ENCODE results near the gene SLC8A2. TPM values are rescaled to one million over a fixed set of nuclear protein-coding genes. Genes with fewer than 3 reads are reported as not detected.

The SLC8A2 gene
- total RNA-seq, 2 experiments from 2014 or later = 0.13 to 0.36 TPM

DNA sequence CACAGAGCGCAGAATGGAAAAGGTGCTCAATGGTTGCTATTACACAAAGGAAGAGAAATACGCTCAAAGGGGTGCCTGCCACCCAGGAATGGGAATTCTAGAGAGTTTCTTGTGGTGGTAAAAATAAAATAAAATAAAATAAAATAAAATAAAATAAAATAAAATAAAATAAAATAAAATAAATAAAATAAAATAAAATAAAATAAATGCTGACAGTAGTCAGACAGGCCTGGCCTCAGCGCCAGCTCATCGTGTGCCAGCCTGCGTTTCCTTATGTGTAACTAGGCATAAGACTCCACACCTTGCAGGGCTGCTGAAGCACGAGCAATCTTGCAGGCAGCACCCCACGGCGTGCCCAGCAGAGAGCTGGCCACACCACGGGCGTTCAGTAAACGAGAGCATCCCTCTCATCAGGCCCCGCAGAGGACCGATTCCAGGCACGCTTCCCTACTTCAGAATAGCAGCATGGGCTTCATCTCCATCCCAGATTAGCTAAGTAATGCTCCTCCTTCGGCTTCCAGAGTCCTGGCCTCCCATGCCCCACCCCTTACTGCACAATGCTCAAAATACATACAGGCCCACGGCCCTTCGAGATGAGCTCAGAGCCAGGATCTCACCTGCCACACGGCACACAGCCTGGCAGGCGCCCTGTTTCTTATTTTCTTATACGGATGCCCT, 37.6 kb upstream of the SLC8A2 start:
- intact Hi-C loops (cut with micrococcal nuclease; ENCODE audit: unreplicated experiment) = no loop called here
- Histone ChIP-seq H3K4me3 (ENCODE audit: low read depth, low read length, poor library complexity, severe bottlenecking) (no peak overlapping the region), H2AFZ (ENCODE audit: low read length) (no peak overlapping the region), H3K27ac (ENCODE audit: low read depth, low read length, poor library complexity, severe bottlenecking) (no peak overlapping the region), H3K36me3 (ENCODE audit: insufficient read depth, low read length) (peaks cover 4% of the 10 kb centered on the region; the same call in 1 of the 2 replicates), H3K9me2 (ENCODE audit: insufficient read depth, low read length) (no peaks in the 10 kb centered on the region), H3K4me2 (ENCODE audit: low read length) (no peak overlapping the region), H4K20me1 (ENCODE audit: insufficient read depth, low read length) (no peaks in the 10 kb centered on the region), H3K79me2 (ENCODE audit: insufficient read depth, low read depth, low read length) (peaks cover 45% of the 10 kb centered on the region), H3K4me1 (ENCODE audit: insufficient read depth, low read length, poor library complexity, severe bottlenecking) (peaks cover 30% of the 10 kb centered on the region), H3K9me3 (ENCODE audit: low read length) (no peaks in the 10 kb centered on the region)
- ChIA-PET CTCF (ENCODE audit: unreplicated experiment) (no interaction called here), POLR2A (interaction anchor here (0.7 kb wide), 1 partner anchor 1485 kb away, joined by 3 read pairs; no protein-coding TSS in a partner anchor)
- BruUV-seq (replicated peaks) = no TSS peak
- no peak for TF ChIP-seq EZH2phosphoT487 (IDR thresholded peaks at IDR 0.05; ENCODE audit: borderline replicate concordance, low read depth, low read length)
- TF ChIP-seq, protein P1, sequence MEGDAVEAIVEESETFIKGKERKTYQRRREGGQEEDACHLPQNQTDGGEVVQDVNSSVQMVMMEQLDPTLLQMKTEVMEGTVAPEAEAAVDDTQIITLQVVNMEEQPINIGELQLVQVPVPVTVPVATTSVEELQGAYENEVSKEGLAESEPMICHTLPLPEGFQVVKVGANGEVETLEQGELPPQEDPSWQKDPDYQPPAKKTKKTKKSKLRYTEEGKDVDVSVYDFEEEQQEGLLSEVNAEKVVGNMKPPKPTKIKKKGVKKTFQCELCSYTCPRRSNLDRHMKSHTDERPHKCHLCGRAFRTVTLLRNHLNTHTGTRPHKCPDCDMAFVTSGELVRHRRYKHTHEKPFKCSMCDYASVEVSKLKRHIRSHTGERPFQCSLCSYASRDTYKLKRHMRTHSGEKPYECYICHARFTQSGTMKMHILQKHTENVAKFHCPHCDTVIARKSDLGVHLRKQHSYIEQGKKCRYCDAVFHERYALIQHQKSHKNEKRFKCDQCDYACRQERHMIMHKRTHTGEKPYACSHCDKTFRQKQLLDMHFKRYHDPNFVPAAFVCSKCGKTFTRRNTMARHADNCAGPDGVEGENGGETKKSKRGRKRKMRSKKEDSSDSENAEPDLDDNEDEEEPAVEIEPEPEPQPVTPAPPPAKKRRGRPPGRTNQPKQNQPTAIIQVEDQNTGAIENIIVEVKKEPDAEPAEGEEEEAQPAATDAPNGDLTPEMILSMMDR (conservative IDR thresholded peaks at IDR 0.05; ENCODE audit: low read length) = no peak
- DNase-seq (ENCODE audit: low spot score) = no peak

- H3K36me3 ChIP-seq (ENCODE audit: insufficient read depth, low read length) = peaks cover 8% of the 10 kb centered on the region; the same call in 1 of the 2 replicates
- peaks cover 25% of the 10 kb centered on the region for H3K4me1 ChIP-seq (ENCODE audit: insufficient read depth, low read length, poor library complexity, severe bottlenecking)
- peaks cover 39% of the 10 kb centered on the region for H3K79me2 ChIP-seq (ENCODE audit: insufficient read depth, low read depth, low read length)
- TF ChIP-seq, protein P1 (conservative IDR thresholded peaks at IDR 0.05; ENCODE audit: low read length) = no peak
- no peak for TF ChIP-seq EZH2phosphoT487 (IDR thresholded peaks at IDR 0.05; ENCODE audit: borderline replicate concordance, low read depth, low read length)
- H3K4me3 ChIP-seq (ENCODE audit: low read depth, low read length, poor library complexity, severe bottlenecking) = no peak overlapping the region
- H3K4me2 ChIP-seq (ENCODE audit: low read length) = no peak overlapping the region
- no peak overlapping the region for H2AFZ ChIP-seq (ENCODE audit: low read length)
- H3K9me2 ChIP-seq (ENCODE audit: insufficient read depth, low read length) = no peaks in the 10 kb centered on the region
- intact Hi-C loops (cut with micrococcal nuclease; ENCODE audit: unreplicated experiment) = no loop called here
- ChIA-PET POLR2A (no interaction called here), CTCF (ENCODE audit: unreplicated experiment) (no interaction called here)
- DNase-seq (ENCODE audit: low spot score) = no peak
- no TSS peak for BruUV-seq (replicated peaks)
- H3K27ac ChIP-seq (ENCODE audit: low read depth, low read length, poor library complexity, severe bottlenecking) = no peak overlapping the region
- H3K9me3 ChIP-seq (ENCODE audit: low read length) = no peaks in the 10 kb centered on the region
- H4K20me1 ChIP-seq (ENCODE audit: insufficient read depth, low read length) = no peaks in the 10 kb centered on the region
These were observed 37.0 kb upstream of the SLC8A2 start for GRCh38 chr19:47508721-47509120.

GRCh38 chr19:47507924-47508553, 36.3 kb upstream of the SLC8A2 start:
- H3K4me3 ChIP-seq (ENCODE audit: low read depth, low read length, poor library complexity, severe bottlenecking) = no peak overlapping the region
- intact Hi-C loops (cut with micrococcal nuclease; ENCODE audit: unreplicated experiment) = no loop called here
- peaks cover 19% of the 10 kb centered on the region for H3K4me1 ChIP-seq (ENCODE audit: insufficient read depth, low read length, poor library complexity, severe bottlenecking)
- no peaks in the 10 kb centered on the region for H3K9me3 ChIP-seq (ENCODE audit: low read length)
- TF ChIP-seq, protein P1 (conservative IDR thresholded peaks at IDR 0.05; ENCODE audit: low read length) = no peak
- no peaks in the 10 kb centered on the region for H4K20me1 ChIP-seq (ENCODE audit: insufficient read depth, low read length)
- H3K36me3 ChIP-seq (ENCODE audit: insufficient read depth, low read length) = peaks cover 15% of the 10 kb centered on the region; the same call in 1 of the 2 replicates
- H3K27ac ChIP-seq (ENCODE audit: low read depth, low read length, poor library complexity, severe bottlenecking) = no peak overlapping the region
- no peaks in the 10 kb centered on the region for H3K9me2 ChIP-seq (ENCODE audit: insufficient read depth, low read length)
- BruUV-seq (replicated peaks) = no TSS peak
- H3K79me2 ChIP-seq (ENCODE audit: insufficient read depth, low read depth, low read length) = peaks cover 32% of the 10 kb centered on the region
- POLR2A ChIA-PET = no interaction called here
- no peak overlapping the region for H3K4me2 ChIP-seq (ENCODE audit: low read length)
- CTCF ChIA-PET (ENCODE audit: unreplicated experiment) = no interaction called here
- no peak overlapping the region for H2AFZ ChIP-seq (ENCODE audit: low read length)
- DNase-seq (ENCODE audit: low spot score) = no peak

All from OCI-LY7 (cell line).